Measurements from ENCODE around the gene MPC1. TPM values are rescaled to one million over a fixed set of nuclear protein-coding genes. Genes with fewer than 3 reads are reported as not detected.

The MPC1 gene
- total RNA-seq, 1 donor from 2014 or later = 12.3 TPM

DNA sequence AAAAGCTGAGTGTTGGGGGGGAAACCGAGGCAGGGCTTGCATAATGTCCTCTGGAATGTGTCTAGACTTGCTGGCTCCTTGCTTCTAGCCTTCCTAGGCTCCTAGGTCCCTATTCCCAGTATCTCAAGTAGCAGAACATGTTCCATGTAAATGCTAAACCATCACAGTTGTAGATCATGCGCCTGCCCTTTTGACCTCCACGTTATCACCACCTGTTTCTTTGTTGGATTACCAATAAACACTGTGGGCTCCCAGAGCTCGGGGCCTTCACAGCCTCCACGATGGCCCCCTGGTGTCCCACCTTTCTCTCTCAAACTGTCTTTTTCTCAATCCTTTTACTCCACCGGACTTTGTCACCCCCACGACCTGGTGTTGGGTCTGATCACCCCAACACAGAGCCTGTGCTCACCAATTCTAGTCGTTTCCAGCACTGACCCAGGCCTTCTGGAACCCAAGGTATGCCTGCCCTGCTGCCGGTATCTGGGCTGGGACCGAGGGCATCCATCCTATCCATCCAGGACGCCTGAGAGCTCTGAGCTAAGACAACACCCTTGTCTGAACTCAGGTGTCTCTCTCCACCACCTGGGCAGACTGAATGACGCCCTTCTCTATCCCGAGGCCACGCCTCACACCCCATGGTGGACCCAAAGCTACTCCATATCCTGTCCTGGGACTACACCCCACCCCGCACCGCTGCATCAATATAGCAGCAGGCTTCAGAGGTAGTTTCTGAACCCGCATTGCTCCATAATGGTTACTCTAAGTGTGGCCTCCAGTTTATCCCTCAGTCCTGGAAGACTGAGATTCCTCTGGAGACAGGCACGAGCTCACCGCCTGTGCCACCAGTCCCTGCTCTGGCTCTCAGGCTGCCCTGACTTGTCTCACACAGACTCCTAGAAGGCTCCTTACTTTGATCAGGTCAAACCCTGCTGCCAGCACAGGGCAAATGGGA lies 65.2 kb downstream of the MPC1 start:
- no peak for DNase-seq (ENCODE audit: low read depth)

- DNase-seq (ENCODE audit: low read depth) = no peak
Observed at GRCh38 chr6:166315436-166315835, 67.3 kb downstream of the MPC1 start.

Other genes starting within 250 kb of the MPC1 start
- not detected in 2 replicates for gene TBXT, start 215.1 kb downstream of the MPC1 start, total RNA-seq
- not detected in 2 replicates for gene PRR18, start 74.5 kb downstream of the MPC1 start, total RNA-seq
- 49.9 and 69.3 TPM in 2 replicates for gene SFT2D1, start 40.4 kb downstream of the MPC1 start, total RNA-seq
- 0.35 and 0.75 TPM in 2 replicates for gene RAMACL, start 203.7 kb upstream of the MPC1 start, total RNA-seq
- 30.9 and 34.9 TPM in 2 replicates for gene RPS6KA2, start 244.3 kb upstream of the MPC1 start, total RNA-seq